Osteoblast (primary cell): ENCODE data around the gene BOK. TPM values are rescaled to one million over a fixed set of nuclear protein-coding genes. Genes with fewer than 3 reads are reported as not detected.

ENCODE experiments used
- DNase-seq: peaks from one replicate; pipeline ENCODE4 v3.0.0; 2011; ENCODE audit warnings: low spot score, mixed read lengths; ENCODE audit not compliant: insufficient read length; ENCODE audit errors: missing footprints
- H2AFZ ChIP-seq: 2 replicates; pipeline ENCODE4 v1.6.0; 2011; ENCODE audit warnings: mild to moderate bottlenecking, low read length
- H3K27ac ChIP-seq: 2 replicates; pipeline ENCODE4 v1.5.1; 2011; ENCODE audit warnings: mild to moderate bottlenecking, low read depth, low read length, moderate library complexity
- H3K27me3 ChIP-seq: 2 replicates; pipeline ENCODE4 v1.6.0; 2012; ENCODE audit warnings: mild to moderate bottlenecking, control low read depth, inconsistent platforms, low read length, moderate library complexity; ENCODE audit not compliant: insufficient read depth
- H3K36me3 ChIP-seq: 2 replicates; pipeline ENCODE4 v1.5.1; 2011; ENCODE audit warnings: mild to moderate bottlenecking, low read length, control low read depth, moderate library complexity; ENCODE audit not compliant: insufficient read depth
- H3K4me1 ChIP-seq: 2 replicates; pipeline ENCODE4 v1.5.1; 2011; ENCODE audit warnings: mild to moderate bottlenecking, low read length, control low read depth, moderate library complexity; ENCODE audit not compliant: insufficient read depth
- H3K4me2 ChIP-seq: 2 replicates; pipeline ENCODE4 v1.6.0; 2011; ENCODE audit warnings: mild to moderate bottlenecking, low read length; ENCODE audit not compliant: insufficient read depth
- H3K4me3 ChIP-seq: fragments of 200-600 bp; sonication (generic); 3 replicates; pipeline ENCODE4 v1.5.1; 2012; ENCODE audit warnings: mild to moderate bottlenecking, low read length, inconsistent platforms; ENCODE audit not compliant: insufficient read depth
- H3K79me2 ChIP-seq: 2 replicates; pipeline ENCODE4 v1.6.0; 2012; ENCODE audit warnings: mild to moderate bottlenecking, low read length, control low read depth, inconsistent platforms; ENCODE audit not compliant: insufficient read depth
- H3K9me3 ChIP-seq: 2 replicates; pipeline ENCODE4 v1.5.1; 2011; ENCODE audit warnings: low read depth, low read length, control low read depth
- H4K20me1 ChIP-seq: 2 replicates; pipeline ENCODE4 v1.6.0; 2012; ENCODE audit warnings: mild to moderate bottlenecking, low read length, control low read depth; ENCODE audit not compliant: insufficient read depth
- CTCF ChIP-seq: IDR thresholded peaks from 2 replicates; pipeline ENCODE4 v1.5.1; 2011; ENCODE audit warnings: mild to moderate bottlenecking, low read depth, low read length, moderate library complexity; ENCODE audit errors: extremely low read depth
- total RNA-seq: library from RNA; depleted of rRNA; stranded (reverse); fragments of >200 nt; gene quantifications from 2 replicates; pipeline ENCODE4 v1.2.3, GENCODE V29; 2012

The BOK gene
- total RNA-seq, 1 donor, result 41.3 TPM

- peak; percentile 80 for DNase-seq
- Histone ChIP-seq H3K4me3 (no peak overlapping the region), H2AFZ (no peak overlapping the region), H3K4me1 (no peaks in the 10 kb centered on the region), H3K36me3 (peaks cover 13% of the 10 kb centered on the region), H3K4me2 (no peak overlapping the region), H3K79me2 (peaks cover under 1% of the 10 kb centered on the region), H3K27me3 (no peaks in the 10 kb centered on the region), H3K9me3 (no peaks in the 10 kb centered on the region), H3K27ac (no peak overlapping the region), H4K20me1 (peaks cover 35% of the 10 kb centered on the region)
- no peak for TF ChIP-seq CTCF
Observed at GRCh38 chr2:241574911-241575623, 16.5 kb downstream of the BOK start.

GRCh38 chr2:241575624-241576292, 17.2 kb downstream of the BOK start:
- no peak overlapping the region for H3K4me2 ChIP-seq
- no peaks in the 10 kb centered on the region for H3K9me3 ChIP-seq
- DNase-seq, result peak; percentile 27
- H2AFZ ChIP-seq, result no peak overlapping the region
- no peaks in the 10 kb centered on the region for H3K79me2 ChIP-seq
- H3K27me3 ChIP-seq, result no peaks in the 10 kb centered on the region
- H3K4me1 ChIP-seq, result no peaks in the 10 kb centered on the region
- H4K20me1 ChIP-seq, result peaks cover 35% of the 10 kb centered on the region
- peaks cover 12% of the 10 kb centered on the region for H3K36me3 ChIP-seq
- H3K27ac ChIP-seq, result no peak overlapping the region
- no peak overlapping the region for H3K4me3 ChIP-seq
- TF ChIP-seq CTCF, result no peak

- Histone ChIP-seq H3K4me2 (no peak overlapping the region), H3K27me3 (no peaks in the 10 kb centered on the region), H3K79me2 (no peaks in the 10 kb centered on the region), H2AFZ (no peak overlapping the region), H3K9me3 (no peaks in the 10 kb centered on the region), H4K20me1 (peaks cover 35% of the 10 kb centered on the region), H3K36me3 (peaks cover 12% of the 10 kb centered on the region), H3K4me1 (no peaks in the 10 kb centered on the region), H3K4me3 (no peak overlapping the region), H3K27ac (no peak overlapping the region)
- peak; percentile 42 for DNase-seq
- TF ChIP-seq CTCF, result no peak
Observed at GRCh38 chr2:241576293-241576654, 17.7 kb downstream of the BOK start.

- Histone ChIP-seq H3K27me3 (no peaks in the 10 kb centered on the region), H4K20me1 (peaks cover 22% of the 10 kb centered on the region), H3K4me1 (no peaks in the 10 kb centered on the region), H3K4me3 (no peak overlapping the region), H3K4me2 (no peak overlapping the region), H3K79me2 (no peaks in the 10 kb centered on the region), H2AFZ (no peak overlapping the region), H3K27ac (no peak overlapping the region), H3K36me3 (peaks cover 17% of the 10 kb centered on the region), H3K9me3 (no peaks in the 10 kb centered on the region)
- TF ChIP-seq CTCF, result no peak
- DNase-seq, result peak; percentile 77
Observed at GRCh38 chr2:241577413-241578122, 19.0 kb downstream of the BOK start.
